ENCODE results near the gene SPR.

- TF ChIP-seq YEATS2 (CRISPR knock-in tag; IDR thresholded peaks at IDR 0.05; ENCODE audit: borderline replicate concordance) (no peak), CEBPG (CRISPR knock-in tag; IDR thresholded peaks at IDR 0.05) (no peak), SMAD3 (CRISPR knock-in tag; IDR thresholded peaks at IDR 0.05) (no peak), FOXP4 (CRISPR knock-in tag; IDR thresholded peaks at IDR 0.05) (no peak), CTCF (CRISPR knock-in tag; IDR thresholded peaks at IDR 0.05) (no peak), EP300 (IDR thresholded peaks at IDR 0.05; ENCODE audit: low read depth in 2 of 2, low read length in 2 of 2) (no peak), EP300 (CRISPR knock-in tag; IDR thresholded peaks at IDR 0.05; ENCODE audit: borderline replicate concordance) (no peak), ZNF639 (CRISPR knock-in tag; conservative IDR thresholded peaks at IDR 0.05) (no peak), FOSL1 (CRISPR knock-in tag; IDR thresholded peaks at IDR 0.05; ENCODE audit: borderline replicate concordance) (no peak), POLR2A (IDR thresholded peaks at IDR 0.05; ENCODE audit: insufficient read depth in 1 of 2, low read depth in 2 of 2, low read length in 2 of 2) (no peak)
- TF ChIP-seq, protein P1, sequence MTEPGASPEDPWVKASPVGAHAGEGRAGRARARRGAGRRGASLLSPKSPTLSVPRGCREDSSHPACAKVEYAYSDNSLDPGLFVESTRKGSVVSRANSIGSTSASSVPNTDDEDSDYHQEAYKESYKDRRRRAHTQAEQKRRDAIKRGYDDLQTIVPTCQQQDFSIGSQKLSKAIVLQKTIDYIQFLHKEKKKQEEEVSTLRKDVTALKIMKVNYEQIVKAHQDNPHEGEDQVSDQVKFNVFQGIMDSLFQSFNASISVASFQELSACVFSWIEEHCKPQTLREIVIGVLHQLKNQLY (CRISPR knock-in tag; IDR thresholded peaks at IDR 0.05): no peak
Observed at GRCh38 chr2:72937356-72937669, 50.1 kb downstream of the SPR start.
